ENCODE measurements around the gene TMEM150A. TPM values are rescaled to one million over a fixed set of nuclear protein-coding genes. Genes with fewer than 3 reads are reported as not detected.
"Not testable (repeated sequence)": the region's sequence is repeated elsewhere in the genome, so short reads cannot be mapped to it uniquely, and the experiment has no call there.

TMEM150A gene
- total RNA-seq, 1 donor from 2014 or later, result 31.5 TPM

DNA sequence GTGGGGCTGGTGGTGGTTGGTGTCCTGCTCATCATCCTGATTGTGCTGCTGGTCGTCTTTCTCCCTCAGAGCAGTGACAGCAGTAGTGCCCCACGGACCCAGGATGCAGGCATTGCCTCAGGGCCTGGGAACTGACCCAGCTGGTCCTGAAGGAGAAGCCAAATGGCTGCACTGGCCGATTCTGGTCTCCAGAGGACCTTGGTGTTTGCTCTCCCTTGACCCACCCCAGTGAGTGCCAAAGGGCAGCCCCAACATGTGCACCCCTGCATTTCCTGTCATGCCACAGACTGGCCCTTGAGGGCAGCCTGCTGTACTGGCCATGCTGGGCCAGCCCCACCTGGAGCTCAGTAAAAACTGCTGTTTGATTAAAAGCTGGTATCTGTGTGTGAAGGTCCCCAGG is 9.5 kb downstream of the TMEM150A start:
- H3K27ac ChIP-seq, result no peak overlapping the region
- no peak for ATAC-seq

DNA sequence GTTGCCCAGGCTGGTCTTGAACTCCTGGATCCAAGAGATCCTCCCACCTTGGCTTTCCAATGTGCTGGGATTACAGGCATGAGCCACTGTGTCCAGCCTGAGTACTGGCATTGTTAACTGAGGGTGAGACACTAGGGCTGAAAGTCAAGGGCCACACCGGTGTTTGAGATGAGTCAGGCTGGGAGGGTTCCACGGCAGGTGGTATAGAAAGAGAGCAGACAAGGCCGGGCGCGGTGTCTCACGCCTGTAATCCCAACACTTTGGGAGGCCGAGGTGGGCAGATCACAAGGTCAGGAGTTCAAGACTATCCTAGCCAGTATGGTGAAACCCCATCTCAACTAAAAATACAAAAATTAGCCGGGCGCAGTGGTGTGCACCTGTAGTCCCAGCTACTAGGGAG is 10.2 kb downstream of the TMEM150A start:
- H3K9me3 ChIP-seq; H3K27me3 ChIP-seq; H3K4me3 ChIP-seq; intact Hi-C loops (cut with DNase I); DNase-seq; H3K36me3 ChIP-seq; ATAC-seq: not testable (repeated sequence)
- peak overlapping the region; percentile 85 for H3K27ac ChIP-seq
- peaks cover 75% of the 10 kb centered on the region for H3K4me1 ChIP-seq

More for the DNA sequence above, 9.5 kb downstream of the TMEM150A start:
- no peaks in the 10 kb centered on the region for H3K9me3 ChIP-seq
- intact Hi-C loops (cut with DNase I), result no loop called here
- no peak overlapping the region for H3K4me3 ChIP-seq
- H3K36me3 ChIP-seq, result peaks cover 9% of the 10 kb centered on the region
- H3K27me3 ChIP-seq, result no peaks in the 10 kb centered on the region
- peaks cover 67% of the 10 kb centered on the region for H3K4me1 ChIP-seq
- DNase-seq, result no peak
- TF ChIP-seq, protein P1, sequence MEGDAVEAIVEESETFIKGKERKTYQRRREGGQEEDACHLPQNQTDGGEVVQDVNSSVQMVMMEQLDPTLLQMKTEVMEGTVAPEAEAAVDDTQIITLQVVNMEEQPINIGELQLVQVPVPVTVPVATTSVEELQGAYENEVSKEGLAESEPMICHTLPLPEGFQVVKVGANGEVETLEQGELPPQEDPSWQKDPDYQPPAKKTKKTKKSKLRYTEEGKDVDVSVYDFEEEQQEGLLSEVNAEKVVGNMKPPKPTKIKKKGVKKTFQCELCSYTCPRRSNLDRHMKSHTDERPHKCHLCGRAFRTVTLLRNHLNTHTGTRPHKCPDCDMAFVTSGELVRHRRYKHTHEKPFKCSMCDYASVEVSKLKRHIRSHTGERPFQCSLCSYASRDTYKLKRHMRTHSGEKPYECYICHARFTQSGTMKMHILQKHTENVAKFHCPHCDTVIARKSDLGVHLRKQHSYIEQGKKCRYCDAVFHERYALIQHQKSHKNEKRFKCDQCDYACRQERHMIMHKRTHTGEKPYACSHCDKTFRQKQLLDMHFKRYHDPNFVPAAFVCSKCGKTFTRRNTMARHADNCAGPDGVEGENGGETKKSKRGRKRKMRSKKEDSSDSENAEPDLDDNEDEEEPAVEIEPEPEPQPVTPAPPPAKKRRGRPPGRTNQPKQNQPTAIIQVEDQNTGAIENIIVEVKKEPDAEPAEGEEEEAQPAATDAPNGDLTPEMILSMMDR (IDR thresholded peaks at IDR 0.05), result no peak

DNA sequence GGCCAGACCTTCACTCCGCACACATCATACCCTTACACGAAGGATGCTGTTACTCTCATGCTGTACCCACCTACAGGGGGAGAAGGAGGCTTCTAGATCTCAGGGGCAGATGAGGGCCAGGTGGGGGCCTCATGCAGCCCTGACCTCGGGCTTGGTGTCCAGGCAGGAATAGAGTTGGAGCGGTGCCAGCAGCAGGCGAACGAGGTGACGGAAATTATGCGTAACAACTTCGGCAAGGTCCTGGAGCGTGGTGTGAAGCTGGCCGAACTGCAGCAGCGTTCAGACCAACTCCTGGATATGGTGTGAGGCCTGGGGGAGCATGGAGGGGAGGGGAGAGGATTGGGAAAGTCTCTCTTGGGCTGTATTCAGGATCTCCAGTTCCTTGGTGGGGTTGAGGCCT is 10.9 kb downstream of the TMEM150A start:
- intact Hi-C loops (cut with DNase I), result no loop called here
- ATAC-seq (no peak), DNase-seq (no peak)
- no peaks in the 10 kb centered on the region for H3K9me3 ChIP-seq
- H3K27me3 ChIP-seq, result no peaks in the 10 kb centered on the region
- H3K27ac ChIP-seq, result peak overlapping the region; percentile 85
- no peak overlapping the region for H3K4me3 ChIP-seq
- TF ChIP-seq, protein P1 (IDR thresholded peaks at IDR 0.05), result no peak
- H3K36me3 ChIP-seq, result no peaks in the 10 kb centered on the region
- peaks cover 77% of the 10 kb centered on the region for H3K4me1 ChIP-seq

DNA sequence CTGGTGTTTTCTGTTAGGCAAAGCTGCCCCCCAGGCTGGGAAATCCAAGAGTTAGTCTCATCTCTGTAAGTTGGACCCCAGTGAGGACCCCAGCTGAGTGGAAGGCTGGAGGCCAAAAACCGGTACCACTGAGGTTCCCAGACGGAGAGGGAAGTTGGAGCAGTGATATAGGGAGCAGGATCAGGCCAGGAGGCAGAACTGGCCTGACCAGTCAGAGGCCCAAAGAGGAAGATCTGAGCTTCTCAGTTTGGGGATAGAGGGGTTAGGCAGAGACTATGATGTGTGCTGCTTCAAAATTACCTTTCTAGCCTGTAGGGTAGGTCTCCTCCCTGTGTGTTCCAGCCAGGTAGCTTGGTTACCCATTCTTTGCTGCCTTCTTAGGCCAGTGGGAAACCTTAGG is 11.5 kb downstream of the TMEM150A start:
- Histone ChIP-seq H3K9me3 (no peaks in the 10 kb centered on the region), H3K27ac (peak overlapping the region; percentile 85), H3K4me1 (peaks cover 79% of the 10 kb centered on the region)

GRCh38 chr2:85589982-85590791 is 12.3 kb downstream of the TMEM150A start:
- Histone ChIP-seq H3K4me1 (peaks cover 86% of the 10 kb centered on the region), H3K9me3 (no peaks in the 10 kb centered on the region), H3K36me3 (no peaks in the 10 kb centered on the region), H3K27ac (peak overlapping the region; percentile 85), H3K4me3 (peak overlapping the region; percentile 2), H3K27me3 (no peaks in the 10 kb centered on the region)
- DNase-seq, result no peak
- intact Hi-C loops (cut with DNase I), result no loop called here
- TF ChIP-seq, protein P1 (IDR thresholded peaks at IDR 0.05), result no peak
- peak; percentile 62 for ATAC-seq

More for the DNA sequence above, 11.5 kb downstream of the TMEM150A start:
- intact Hi-C loops (cut with DNase I), result no loop called here
- Histone ChIP-seq H3K36me3 (no peaks in the 10 kb centered on the region), H3K4me3 (peak overlapping the region; percentile 2), H3K27me3 (no peaks in the 10 kb centered on the region)
- DNase-seq (no peak), ATAC-seq (no peak)
- TF ChIP-seq, protein P1 (IDR thresholded peaks at IDR 0.05), result no peak

GRCh38 chr2:85589181-85589580 is 13.3 kb downstream of the TMEM150A start:
- DNase-seq (no peak), ATAC-seq (no peak)
- H3K4me1 ChIP-seq, result peaks cover 89% of the 10 kb centered on the region

More at GRCh38 chr2:85589181-85589580, 13.3 kb downstream of the TMEM150A start:
- Histone ChIP-seq H3K36me3 (no peaks in the 10 kb centered on the region), H3K9me3 (no peaks in the 10 kb centered on the region), H3K27ac (peak overlapping the region; percentile 85), H3K4me3 (no peak overlapping the region), H3K27me3 (no peaks in the 10 kb centered on the region)
- intact Hi-C loops (cut with DNase I), result no loop called here
- TF ChIP-seq, protein P1 (IDR thresholded peaks at IDR 0.05), result no peak

Measured in upper lobe of right lung (tissue), 1 donor.